CD4-positive, alpha-beta memory T cell (primary cell): ENCODE measurements around the gene TEDC1. TPM values are rescaled to one million over a fixed set of nuclear protein-coding genes. Genes with fewer than 3 reads are reported as not detected.

Experiments
- CTCF ChIA-PET: fragments of 350-600 bp; sonication (Branson Sonifier 250); formaldehyde crosslinking; loops from one replicate; lab custom pipeline; 2021; ENCODE audit warnings: inconsistent platforms; ENCODE audit not compliant: partially characterized antibody; lab: Charles Lee
- POLR2A ChIA-PET: fragments of 350-600 bp; sonication (Branson Sonifier 250); formaldehyde crosslinking; loops from one replicate; lab custom pipeline; 2021; ENCODE audit not compliant: partially characterized antibody; lab: Charles Lee
- DNase-seq, 5 donors: peaks; one replicate each; pipeline versions ENCODE4 v3.0.0 to v3.0.0-alpha.2; 2020 to 2022; ENCODE audit warnings: mixed read lengths in 1 of 5
- H3K27ac ChIP-seq: one replicate; pipeline ENCODE4 v1.7.0; 2013; ENCODE audit warnings: low read depth, low read length
- H3K27me3 ChIP-seq: 2 replicates; pipeline ENCODE4 v1.7.0; 2013; ENCODE audit warnings: mild to moderate bottlenecking, low read length, moderate library complexity; ENCODE audit not compliant: insufficient read depth
- H3K36me3 ChIP-seq: 2 replicates; pipeline ENCODE4 v1.7.0; 2013; ENCODE audit warnings: mild to moderate bottlenecking, low read length, moderate library complexity; ENCODE audit not compliant: insufficient read depth
- H3K4me1 ChIP-seq: 2 replicates; pipeline ENCODE4 v1.7.0; 2013; ENCODE audit warnings: mild to moderate bottlenecking, low read length, moderate library complexity; ENCODE audit not compliant: insufficient read depth
- H3K4me3 ChIP-seq, 2 donors: one replicate each; pipeline ENCODE4 v1.7.0; 2013; ENCODE audit warnings: low read length in 2 of 2, mild to moderate bottlenecking in 1 of 2
- H3K9me3 ChIP-seq, 2 donors: one replicate each; pipeline ENCODE4 v1.7.0; 2013; ENCODE audit warnings: low read length in 2 of 2, control low read depth in 1 of 2; ENCODE audit not compliant: control insufficient read depth in 1 of 2
- H3K27ac Mint-ChIP-seq, 7 donors: one replicate each; pipeline ENCODE4 v1.8.0; 2020 to 2021; ENCODE audit warnings: mixed read lengths in 7 of 7, mild to moderate bottlenecking in 6 of 7, inconsistent platforms in 3 of 7, moderate library complexity in 3 of 7
- H3K27me3 Mint-ChIP-seq, 2 donors: one replicate each; pipeline ENCODE4 v1.8.0; 2020 to 2021; ENCODE audit warnings: mixed read lengths in 2 of 2
- H3K36me3 Mint-ChIP-seq, 2 donors: one replicate each; pipeline ENCODE4 v1.8.0; 2020 to 2021; ENCODE audit warnings: mixed read lengths in 2 of 2, inconsistent platforms in 1 of 2, mild to moderate bottlenecking in 1 of 2
- H3K4me1 Mint-ChIP-seq, 4 donors: one replicate each; pipeline ENCODE4 v1.8.0; 2020 to 2021; ENCODE audit warnings: mixed read lengths in 4 of 4, mild to moderate bottlenecking in 1 of 4
- H3K4me3 Mint-ChIP-seq, 8 donors: one replicate each; pipeline ENCODE4 v1.8.0; 2020 to 2021; ENCODE audit warnings: mixed read lengths in 8 of 8, mild to moderate bottlenecking in 7 of 8, moderate library complexity in 6 of 8, inconsistent platforms in 3 of 8
- H3K9me3 Mint-ChIP-seq, 8 donors: one replicate each; pipeline ENCODE4 v1.8.0; 2020 to 2021; ENCODE audit warnings: mixed read lengths in 8 of 8, mild to moderate bottlenecking in 5 of 8, inconsistent platforms in 3 of 8, moderate library complexity in 1 of 8
- intact Hi-C: fragments of 100-400 bp; cut with micrococcal nuclease; formaldehyde crosslinking; loops from one replicate; pipeline ENCODE4 v1.15.1; 2023
- polyA plus RNA-seq, 2 donors: library from polyadenylated mRNA; unstranded; fragments of 300-500 nt; fragmentation: Illumina TruSeq; gene quantifications; one replicate each; pipeline ENCODE4 v1.2.3, GENCODE V29; 2021
- total RNA-seq, 2 experiments: library from RNA; stranded (reverse); gene quantifications; one replicate each; pipeline ENCODE4 v1.2.3, GENCODE V29; 2021

TEDC1 gene
- total and polyA plus RNA-seq, 4 experiments from 2014 or later = 10.2 to 30.2 (median 17.9) TPM

- CTCF ChIA-PET = interaction anchor here (1.3 kb wide), 2 partner anchors 28 to 37 kb away, joined by 4 to 5 read pairs; no protein-coding TSS in a partner anchor
Measured at GRCh38 chr14:105452963-105453362, 38.1 kb upstream of the TEDC1 start.

DNA sequence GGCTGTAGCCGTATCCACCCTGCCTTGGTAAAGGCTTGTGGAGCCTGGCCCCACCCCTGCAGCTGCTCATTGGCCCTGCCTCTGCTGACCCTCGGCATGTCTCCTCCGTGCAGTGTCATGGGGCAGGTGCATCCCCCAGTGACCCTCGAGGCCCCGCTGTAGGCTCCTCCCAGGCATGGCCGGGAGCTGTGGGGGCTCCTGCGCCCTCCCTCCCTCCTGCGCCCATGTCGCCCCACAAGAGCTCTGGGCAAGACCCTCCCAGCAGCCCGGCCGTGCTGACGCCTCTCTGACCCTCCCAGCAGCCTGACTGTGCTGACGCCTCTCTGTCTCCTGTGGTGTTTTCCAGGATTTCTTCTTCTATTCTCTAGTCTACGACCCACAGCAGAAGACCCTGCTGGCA lies 37.2 kb upstream of the TEDC1 start:
- ChIA-PET CTCF (interaction anchor here (0.8 to 1.3 kb wide), 2 partner anchors 27 to 36 kb away, joined by 4 read pairs; no protein-coding TSS in a partner anchor), POLR2A (no interaction called here)
- no peak overlapping the region for H3K27ac Mint-ChIP-seq

More at GRCh38 chr14:105452963-105453362, 38.1 kb upstream of the TEDC1 start:
- H3K27me3 ChIP-seq = no peaks in the 10 kb centered on the region
- no peaks in the 10 kb centered on the region for H3K9me3 ChIP-seq
- H3K9me3 Mint-ChIP-seq = no peaks in the 10 kb centered on the region
- no peak overlapping the region for H3K4me3 ChIP-seq
- intact Hi-C loops = no loop called here
- H3K27ac ChIP-seq = no peak overlapping the region
- peaks cover 17% of the 10 kb centered on the region for H3K36me3 ChIP-seq
- no peaks in the 10 kb centered on the region for H3K4me1 Mint-ChIP-seq
- DNase-seq = no peak
- H3K36me3 Mint-ChIP-seq = peaks cover 4 to 21% of the 10 kb centered on the region in 2 donors
- POLR2A ChIA-PET = interaction anchor here (0.9 to 1.3 kb wide), 2 partner anchors 28 to 37 kb away, joined by 3 read pairs; no protein-coding TSS in a partner anchor
- no peaks in the 10 kb centered on the region for H3K27me3 Mint-ChIP-seq
- no peak overlapping the region for H3K27ac Mint-ChIP-seq
- no peaks in the 10 kb centered on the region for H3K4me1 ChIP-seq
- H3K4me3 Mint-ChIP-seq = no peak overlapping the region

GRCh38 chr14:105455086-105455640 lies 35.9 kb upstream of the TEDC1 start:
- H3K27ac ChIP-seq = no peak overlapping the region
- H3K27me3 ChIP-seq = no peaks in the 10 kb centered on the region
- Mint-ChIP-seq H3K4me1 (no peaks in the 10 kb centered on the region), H3K27me3 (no peaks in the 10 kb centered on the region), H3K27ac (peak overlapping the region in 1 of 7 donors; percentile 30), H3K9me3 (no peaks in the 10 kb centered on the region), H3K36me3 (peaks cover 4 to 21% of the 10 kb centered on the region in 2 donors), H3K4me3 (no peak overlapping the region)
- CTCF ChIA-PET = no interaction called here
- DNase-seq = peak in 1 of 5 donors; percentile 7
- H3K36me3 ChIP-seq = peaks cover 17% of the 10 kb centered on the region
- no peaks in the 10 kb centered on the region for H3K9me3 ChIP-seq
- no peak overlapping the region for H3K4me3 ChIP-seq
- POLR2A ChIA-PET = no interaction called here
- intact Hi-C loops = no loop called here
- no peaks in the 10 kb centered on the region for H3K4me1 ChIP-seq

More for the DNA sequence above, 37.2 kb upstream of the TEDC1 start:
- intact Hi-C loops = no loop called here
- H3K36me3 ChIP-seq = peaks cover 17% of the 10 kb centered on the region
- H3K27ac ChIP-seq = no peak overlapping the region
- H3K4me1 ChIP-seq = no peaks in the 10 kb centered on the region
- DNase-seq = no peak
- Mint-ChIP-seq H3K4me3 (no peak overlapping the region), H3K27me3 (no peaks in the 10 kb centered on the region), H3K36me3 (peaks cover 4 to 21% of the 10 kb centered on the region in 2 donors), H3K9me3 (no peaks in the 10 kb centered on the region), H3K4me1 (no peaks in the 10 kb centered on the region)
- no peaks in the 10 kb centered on the region for H3K9me3 ChIP-seq
- no peaks in the 10 kb centered on the region for H3K27me3 ChIP-seq
- H3K4me3 ChIP-seq = no peak overlapping the region

DNA sequence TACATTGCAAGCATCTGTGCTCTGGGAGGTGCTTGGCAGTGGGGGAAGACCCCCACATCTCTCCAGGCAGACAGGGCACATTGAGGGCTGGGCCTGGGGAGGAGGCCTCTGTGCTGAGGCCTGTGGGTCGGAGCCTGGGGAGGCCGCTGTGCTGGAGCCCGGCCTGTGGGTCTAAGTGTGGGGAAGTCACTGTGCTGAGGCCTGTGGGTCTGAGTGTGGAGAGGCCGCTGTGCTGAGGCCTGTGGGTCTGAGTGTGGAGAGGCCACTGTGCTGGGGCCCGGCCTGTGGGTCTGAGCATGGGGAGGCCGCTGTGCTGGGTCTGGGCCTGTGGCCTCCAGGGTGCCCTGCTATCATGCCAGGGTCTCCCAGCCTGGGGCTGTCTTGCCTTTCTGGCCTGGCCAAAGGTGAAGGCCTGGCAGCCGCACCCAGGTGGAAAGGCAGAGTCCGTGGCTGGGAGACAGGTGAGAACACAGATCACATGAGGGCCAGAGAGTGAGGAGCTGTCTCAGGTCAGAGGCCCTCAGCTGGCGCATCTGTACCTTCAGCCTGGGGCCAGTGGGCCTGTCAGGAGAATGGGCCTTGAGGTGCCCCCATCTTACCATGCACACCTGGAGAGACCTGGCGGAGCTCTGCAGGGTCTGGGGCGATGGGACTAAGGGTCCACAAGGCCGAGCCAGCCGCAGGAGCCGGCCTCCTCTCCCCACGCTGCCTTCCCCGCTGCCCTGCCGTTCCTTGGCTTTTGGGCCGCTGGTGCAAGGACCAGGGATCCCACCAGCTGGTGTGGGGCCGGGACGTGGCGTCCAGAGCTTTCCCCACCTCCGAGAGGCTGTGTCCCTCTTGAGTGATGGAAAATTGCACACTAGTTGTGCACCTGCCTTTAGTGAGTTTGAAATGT lies 35.0 kb upstream of the TEDC1 start:
- peak in 1 of 5 donors; percentile 28 for DNase-seq
- H3K9me3 Mint-ChIP-seq = no peaks in the 10 kb centered on the region
- H3K27ac Mint-ChIP-seq = peak overlapping the region in 1 of 7 donors; percentile 30
- peaks cover 4 to 24% of the 10 kb centered on the region in 2 donors for H3K36me3 Mint-ChIP-seq
- intact Hi-C loops = no loop called here
- H3K4me3 Mint-ChIP-seq = no peak overlapping the region
- Histone ChIP-seq H3K9me3 (no peaks in the 10 kb centered on the region), H3K27me3 (no peaks in the 10 kb centered on the region), H3K27ac (no peak overlapping the region), H3K36me3 (peaks cover 12% of the 10 kb centered on the region), H3K4me3 (no peak overlapping the region), H3K4me1 (no peaks in the 10 kb centered on the region)
- CTCF ChIA-PET = interaction anchor here (1.1 to 1.2 kb wide), 2 partner anchors 9 to 34 kb away, joined by 3 read pairs; no protein-coding TSS in a partner anchor
- H3K4me1 Mint-ChIP-seq = no peaks in the 10 kb centered on the region
- POLR2A ChIA-PET = interaction anchor here (0.9 kb wide), 1 partner anchor 25 kb away, joined by 3 read pairs; no protein-coding TSS in a partner anchor
- H3K27me3 Mint-ChIP-seq = no peaks in the 10 kb centered on the region

DNA sequence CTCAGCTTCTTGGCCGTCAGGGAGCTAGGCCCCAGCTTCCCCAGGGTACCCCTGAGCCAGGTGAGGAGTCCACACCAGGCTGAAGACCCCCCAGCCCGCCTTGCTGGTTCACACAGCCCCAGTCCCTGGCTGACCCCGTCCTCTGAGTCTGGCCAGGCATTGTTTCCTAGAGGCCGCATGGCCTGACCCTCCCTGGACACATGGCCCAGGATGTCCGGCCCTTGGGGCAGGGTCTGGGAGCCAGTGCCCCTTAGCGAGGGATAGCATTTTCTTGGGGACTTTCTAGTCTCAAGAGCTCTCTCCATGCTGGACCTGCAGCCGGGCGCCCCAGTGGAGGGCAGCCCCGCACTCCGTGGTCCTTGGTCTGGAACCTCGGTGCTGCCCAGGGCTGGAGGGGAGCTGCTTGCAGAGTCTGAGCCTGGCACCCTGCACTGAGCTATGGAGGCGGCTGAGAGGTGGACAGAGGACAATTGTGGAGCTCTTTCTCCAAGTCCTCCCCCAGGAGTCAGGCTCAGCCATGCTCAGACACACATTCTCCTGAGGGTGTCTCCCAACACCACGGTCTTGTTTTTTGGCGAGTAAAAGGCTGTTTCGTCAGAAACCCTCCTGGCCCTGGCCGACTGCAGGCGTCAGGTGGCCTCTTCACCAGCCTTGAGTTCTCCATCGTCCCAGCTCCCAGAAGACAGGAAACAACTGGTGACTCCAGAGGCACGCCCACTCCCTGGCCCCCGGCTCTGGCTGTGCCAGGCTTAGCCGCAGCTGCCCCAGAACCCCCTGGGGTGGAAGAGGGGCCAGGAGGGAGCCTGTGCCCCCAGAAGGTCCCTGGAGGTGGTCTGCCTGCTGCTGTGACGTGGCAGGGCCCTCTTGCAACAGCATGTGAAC lies 34.1 kb upstream of the TEDC1 start:
- POLR2A ChIA-PET = interaction anchor here (0.9 to 1.6 kb wide), 3 partner anchors 17 to 34 kb away, joined by 3 to 4 read pairs (median 4); partner anchors contain the start of gene TEDC1
- Histone ChIP-seq H3K27me3 (no peaks in the 10 kb centered on the region), H3K9me3 (no peaks in the 10 kb centered on the region), H3K27ac (no peak overlapping the region), H3K36me3 (peaks cover 13% of the 10 kb centered on the region), H3K4me3 (no peak overlapping the region), H3K4me1 (no peaks in the 10 kb centered on the region)
- peaks cover 0 to 2% (median 0%) of the 10 kb centered on the region in 8 donors for H3K9me3 Mint-ChIP-seq
- peaks cover 4 to 30% of the 10 kb centered on the region in 2 donors for H3K36me3 Mint-ChIP-seq
- DNase-seq = peak in 1 of 5 donors; percentile 19
- H3K27me3 Mint-ChIP-seq = no peaks in the 10 kb centered on the region
- CTCF ChIA-PET = interaction anchor here (0.7 to 1.2 kb wide), 4 partner anchors 10 to 33 kb away, joined by 3 read pairs; no protein-coding TSS in a partner anchor
- intact Hi-C loops = no loop called here
- H3K27ac Mint-ChIP-seq = no peak overlapping the region
- no peak overlapping the region for H3K4me3 Mint-ChIP-seq
- no peaks in the 10 kb centered on the region for H3K4me1 Mint-ChIP-seq

DNA sequence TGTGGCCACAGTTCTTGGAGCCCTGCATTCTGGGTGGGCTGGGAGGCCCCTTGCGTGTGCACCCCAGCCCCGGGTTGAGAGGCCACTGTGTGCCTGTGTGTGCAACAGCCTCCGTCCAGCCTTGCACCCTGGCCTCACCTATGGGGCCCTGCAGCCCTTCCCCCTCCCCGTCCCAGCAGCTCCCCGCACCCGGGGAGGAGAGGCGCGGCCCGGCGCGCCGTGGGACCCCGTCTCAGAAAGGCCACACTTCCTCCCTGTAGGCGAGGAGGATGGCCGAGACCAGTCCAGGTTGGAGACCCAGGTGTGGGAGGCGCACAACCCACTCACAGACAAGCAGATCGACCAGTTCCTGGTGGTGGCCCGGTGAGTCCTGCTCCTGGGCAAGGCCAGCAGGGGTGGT lies 33.0 kb upstream of the TEDC1 start:
- Histone ChIP-seq H3K9me3 (no peaks in the 10 kb centered on the region), H3K4me3 (no peak overlapping the region), H3K4me1 (no peaks in the 10 kb centered on the region), H3K27ac (no peak overlapping the region), H3K27me3 (no peaks in the 10 kb centered on the region), H3K36me3 (peaks cover 13% of the 10 kb centered on the region)
- H3K27ac Mint-ChIP-seq = no peak overlapping the region
- peaks cover 0 to 27% of the 10 kb centered on the region in 2 donors for H3K36me3 Mint-ChIP-seq
- intact Hi-C loops = no loop called here
- H3K9me3 Mint-ChIP-seq = peaks cover 0 to 2% (median 0%) of the 10 kb centered on the region in 8 donors
- ChIA-PET POLR2A (interaction anchor here (1.6 kb wide), 1 partner anchor 33 kb away, joined by 4 read pairs; the partner anchor contains the start of gene TEDC1), CTCF (interaction anchor here (0.9 kb wide), 1 partner anchor 32 kb away, joined by 3 read pairs; no protein-coding TSS in a partner anchor)
- DNase-seq = no peak
- no peak overlapping the region for H3K4me3 Mint-ChIP-seq
- H3K27me3 Mint-ChIP-seq = no peaks in the 10 kb centered on the region
- H3K4me1 Mint-ChIP-seq = no peaks in the 10 kb centered on the region
